GM12892 (cell line): ENCODE measurements around the gene PTPRS.

Source experiments
- POLR2A ChIP-seq: IDR thresholded peaks from 2 replicates; pipeline ENCODE4 v1.6.1; 2011; ENCODE audit warnings: low read depth, low read length, control low read depth
- POLR2AphosphoS5 ChIP-seq: IDR thresholded peaks from 2 replicates; pipeline ENCODE4 v1.6.1; 2011; ENCODE audit warnings: low read depth, low read length, control low read depth
- TAF1 ChIP-seq: IDR thresholded peaks from 2 replicates; pipeline ENCODE4 v1.6.1; 2011; ENCODE audit warnings: low read depth, mild to moderate bottlenecking, control low read depth, low read length, borderline replicate concordance

- TF ChIP-seq POLR2A (no peak), POLR2AphosphoS5 (no peak), TAF1 (no peak)
Measured at GRCh38 chr19:5337708-5338655, 2.6 kb downstream of the PTPRS start.
